BJ (cell line): ENCODE measurements around the gene ZSWIM1. TPM values are rescaled to one million over a fixed set of nuclear protein-coding genes. Genes with fewer than 3 reads are reported as not detected.
"Not testable (repeated sequence)": the region's sequence is repeated elsewhere in the genome, so short reads cannot be mapped to it uniquely, and the experiment has no call there.

ENCODE experiments used
- CTCF ChIA-PET: fragments of 350-600 bp; formaldehyde crosslinking; extraction: SDS; loops from one replicate; lab custom pipeline; 2021; ENCODE audit warnings: antibody characterized with exemption, inconsistent platforms; lab: Yijun Ruan, JAX
- POLR2A ChIA-PET: fragments of 300-600 bp; sonication (Branson Sonifier 250); formaldehyde crosslinking; extraction: SDS; loops from one replicate; lab custom pipeline; 2021; ENCODE audit warnings: antibody characterized with exemption; lab: Charles Lee
- DNase-seq: peaks from one replicate; pipeline ENCODE4 v3.0.0-alpha.2; 2011; ENCODE audit warnings: low read depth
- H3K27me3 ChIP-seq: 2 replicates; pipeline ENCODE4 v1.6.0; 2011; ENCODE audit warnings: low read length; ENCODE audit not compliant: control insufficient read depth, insufficient read depth
- H3K36me3 ChIP-seq: 2 replicates; pipeline ENCODE4 v1.5.1; 2011; ENCODE audit warnings: low read length; ENCODE audit not compliant: control insufficient read depth, insufficient read depth
- H3K4me3 ChIP-seq: 2 replicates; pipeline ENCODE4 v1.5.1; 2011; ENCODE audit warnings: low read depth, mild to moderate bottlenecking, control low read depth, low read length
- polyA plus RNA-seq: library from polyadenylated mRNA; depleted of rRNA; stranded (reverse); fragments of >200 nt; gene quantifications from 2 replicates; pipeline ENCODE4 v1.2.3, GENCODE V29; 2011
- TF ChIP-seq, protein P1 (sequence below): IDR thresholded peaks from 2 replicates; pipeline ENCODE4 v1.5.1; 2011; ENCODE audit warnings: low read depth, mild to moderate bottlenecking, control low read depth, inconsistent platforms, low read length, moderate library complexity; ENCODE audit not compliant: insufficient read depth

The ZSWIM1 gene
- polyA plus RNA-seq, 1 experiment = 6.0 TPM

- POLR2A ChIA-PET = interaction anchor here (0.6 to 0.7 kb wide), 2 partner anchors 10 to 19 kb away, joined by 3 read pairs; no protein-coding TSS in a partner anchor
- Histone ChIP-seq H3K36me3 (no peaks in the 10 kb centered on the region), H3K4me3 (no peak overlapping the region), H3K27me3 (no peaks in the 10 kb centered on the region)
- DNase-seq = no peak
- TF ChIP-seq, protein P1, sequence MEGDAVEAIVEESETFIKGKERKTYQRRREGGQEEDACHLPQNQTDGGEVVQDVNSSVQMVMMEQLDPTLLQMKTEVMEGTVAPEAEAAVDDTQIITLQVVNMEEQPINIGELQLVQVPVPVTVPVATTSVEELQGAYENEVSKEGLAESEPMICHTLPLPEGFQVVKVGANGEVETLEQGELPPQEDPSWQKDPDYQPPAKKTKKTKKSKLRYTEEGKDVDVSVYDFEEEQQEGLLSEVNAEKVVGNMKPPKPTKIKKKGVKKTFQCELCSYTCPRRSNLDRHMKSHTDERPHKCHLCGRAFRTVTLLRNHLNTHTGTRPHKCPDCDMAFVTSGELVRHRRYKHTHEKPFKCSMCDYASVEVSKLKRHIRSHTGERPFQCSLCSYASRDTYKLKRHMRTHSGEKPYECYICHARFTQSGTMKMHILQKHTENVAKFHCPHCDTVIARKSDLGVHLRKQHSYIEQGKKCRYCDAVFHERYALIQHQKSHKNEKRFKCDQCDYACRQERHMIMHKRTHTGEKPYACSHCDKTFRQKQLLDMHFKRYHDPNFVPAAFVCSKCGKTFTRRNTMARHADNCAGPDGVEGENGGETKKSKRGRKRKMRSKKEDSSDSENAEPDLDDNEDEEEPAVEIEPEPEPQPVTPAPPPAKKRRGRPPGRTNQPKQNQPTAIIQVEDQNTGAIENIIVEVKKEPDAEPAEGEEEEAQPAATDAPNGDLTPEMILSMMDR = no peak
- CTCF ChIA-PET = interaction anchor here (0.7 to 1.7 kb wide), 2 partner anchors 10 to 34 kb away, joined by 3 to 5 read pairs; partner anchors contain the start of genes CTSA and NEURL2
Observed at GRCh38 chr20:45924391-45925261, 43.6 kb downstream of the ZSWIM1 start.

- no peaks in the 10 kb centered on the region for H3K27me3 ChIP-seq
- ChIA-PET POLR2A (interaction anchor here (0.7 kb wide), 1 partner anchor 9 kb away, joined by 3 read pairs; no protein-coding TSS in a partner anchor), CTCF (interaction anchor here (0.7 to 3.3 kb wide), 2 partner anchors 35 to 70 kb away, joined by 3 to 12 read pairs; partner anchors contain the start of genes CTSA and NEURL2)
- no peak for DNase-seq
- H3K36me3 ChIP-seq = no peaks in the 10 kb centered on the region
- TF ChIP-seq, protein P1 = no peak
- H3K4me3 ChIP-seq = no peak overlapping the region
Observed at GRCh38 chr20:45925821-45926506, 44.9 kb downstream of the ZSWIM1 start.

DNA sequence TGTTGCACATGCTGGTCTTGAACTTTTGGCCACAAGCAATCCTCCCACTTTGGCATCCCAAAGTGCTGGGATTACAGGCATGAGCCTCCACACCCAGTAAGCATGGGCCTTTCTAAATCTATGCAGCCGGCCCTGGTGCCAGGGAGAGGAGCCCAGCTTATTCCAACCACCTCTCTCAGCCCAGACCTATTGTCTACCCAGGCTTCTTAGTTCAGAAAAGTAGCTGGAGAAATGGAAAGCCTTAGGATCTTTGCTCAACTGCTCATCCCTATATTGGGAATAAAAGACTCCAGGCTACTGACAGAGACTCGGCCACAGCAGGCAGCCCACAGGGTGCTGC lies 45.7 kb downstream of the ZSWIM1 start:
- Histone ChIP-seq H3K27me3 (no peaks in the 10 kb centered on the region), H3K4me3 (no peak overlapping the region), H3K36me3 (no peaks in the 10 kb centered on the region)
- ChIA-PET POLR2A (no interaction called here), CTCF (interaction anchor here (0.6 to 3.3 kb wide), 3 partner anchors 36 to 71 kb away, joined by 3 to 12 read pairs (median 3); partner anchors contain the start of genes CTSA and NEURL2)
- TF ChIP-seq, protein P1 = no peak
- DNase-seq = no peak

- ChIA-PET CTCF (interaction anchor here (0.6 to 3.3 kb wide), 4 partner anchors 36 to 129 kb away, joined by 3 to 12 read pairs (median 3); partner anchors contain the start of genes CTSA and NEURL2), POLR2A (no interaction called here)
- H3K27me3 ChIP-seq = no peaks in the 10 kb centered on the region
- DNase-seq = no peak
- TF ChIP-seq, protein P1 = no peak
- no peaks in the 10 kb centered on the region for H3K36me3 ChIP-seq
- H3K4me3 ChIP-seq = no peak overlapping the region
Observed at GRCh38 chr20:45927071-45927878, 46.2 kb downstream of the ZSWIM1 start.

DNA sequence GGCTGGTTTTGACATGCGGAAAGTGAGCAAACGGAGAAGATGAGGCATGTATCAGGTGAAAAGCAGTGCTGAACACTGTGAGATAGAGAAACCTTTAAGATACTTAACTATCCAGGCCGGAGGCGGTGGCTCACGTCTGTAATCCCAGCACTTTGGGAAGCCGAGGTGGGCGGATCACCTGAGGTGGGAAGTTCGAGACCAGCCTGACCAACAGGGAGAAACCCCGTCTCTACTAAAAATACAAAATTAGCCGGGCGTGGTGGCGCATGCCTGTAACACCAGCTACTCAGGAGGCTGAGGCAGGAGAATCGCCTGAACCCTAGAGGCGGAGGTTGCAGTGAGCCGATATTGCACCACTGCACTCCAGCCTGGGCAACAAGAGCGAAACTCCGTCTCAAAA lies 50.7 kb downstream of the ZSWIM1 start:
- CTCF ChIA-PET = interaction anchor here (1.2 kb wide), 1 partner anchor 42 kb away, joined by 4 read pairs; no protein-coding TSS in a partner anchor
- POLR2A ChIA-PET, H3K4me3 ChIP-seq, H3K36me3 ChIP-seq, DNase-seq, H3K27me3 ChIP-seq: not testable (repeated sequence)
